HEK293T (cell line): ENCODE results near the gene SYT9.

Source experiments
- CTCF ChIA-PET: fragments of 350-600 bp; formaldehyde crosslinking; extraction: SDS; loops from one replicate; lab custom pipeline; 2021; ENCODE audit warnings: antibody characterized with exemption, inconsistent platforms; lab: Yijun Ruan, JAX
- POLR2A ChIA-PET: fragments of 350-600 bp; formaldehyde crosslinking; extraction: SDS; loops from one replicate; lab custom pipeline; 2020; ENCODE audit warnings: antibody characterized with exemption, inconsistent platforms; lab: Yijun Ruan, JAX
- DNase-seq: peaks from one replicate; pipeline ENCODE4 v3.0.0; 2012; ENCODE audit warnings: mixed read lengths; ENCODE audit errors: extremely low spot score
- ARNT ChIP-seq: fragments of 450-650 bp; IDR thresholded peaks from 2 replicates; pipeline ENCODE4 v1.6.1; 2017; ENCODE audit warnings: mild to moderate bottlenecking
- BHLHE40 ChIP-seq: fragments of 450-650 bp; IDR thresholded peaks from 2 replicates; pipeline ENCODE4 v1.6.1; 2016; ENCODE audit warnings: mild to moderate bottlenecking, moderate library complexity, borderline replicate concordance
- CTBP1 ChIP-seq: fragments of 450-650 bp; IDR thresholded peaks from 2 replicates; pipeline ENCODE4 v1.6.1; 2016; ENCODE audit warnings: borderline replicate concordance
- ELF4 ChIP-seq: fragments of 450-650 bp; IDR thresholded peaks from 2 replicates; pipeline ENCODE4 v1.6.1; 2017; ENCODE audit warnings: antibody characterized with exemption
- FOXA1 ChIP-seq: fragments of 450-650 bp; IDR thresholded peaks from 2 replicates; pipeline ENCODE4 v1.6.1; 2016; ENCODE audit warnings: mild to moderate bottlenecking
- FOXK2 ChIP-seq: fragments of 450-650 bp; IDR thresholded peaks from 2 replicates; pipeline ENCODE4 v1.6.1; 2016; ENCODE audit warnings: mild to moderate bottlenecking
- FOXM1 ChIP-seq: fragments of 450-650 bp; IDR thresholded peaks from 2 replicates; pipeline ENCODE4 v1.6.1; 2017; ENCODE audit warnings: mild to moderate bottlenecking, borderline replicate concordance
- HDGF ChIP-seq: fragments of 450-650 bp; IDR thresholded peaks from 2 replicates; pipeline ENCODE4 v1.6.1; 2017; ENCODE audit warnings: antibody characterized with exemption, borderline replicate concordance
- L3MBTL2 ChIP-seq: fragments of 450-650 bp; conservative IDR thresholded peaks from 2 replicates; pipeline ENCODE4 v1.6.1; 2016; ENCODE audit warnings: mild to moderate bottlenecking
- LEF1 ChIP-seq: fragments of 450-650 bp; IDR thresholded peaks from 2 replicates; pipeline ENCODE4 v1.6.1; 2017; ENCODE audit warnings: mild to moderate bottlenecking, borderline replicate concordance
- NFRKB ChIP-seq: fragments of 450-650 bp; IDR thresholded peaks from 2 replicates; pipeline ENCODE4 v1.6.1; 2016; ENCODE audit warnings: mild to moderate bottlenecking, moderate library complexity
- PKNOX1 ChIP-seq: fragments of 450-650 bp; IDR thresholded peaks from 2 replicates; pipeline ENCODE4 v1.6.1; 2016
- SP1 ChIP-seq: fragments of 450-650 bp; IDR thresholded peaks from 2 replicates; pipeline ENCODE4 v1.6.1; 2017
- SUZ12 ChIP-seq: fragments of 450-650 bp; IDR thresholded peaks from 2 replicates; pipeline ENCODE4 v1.6.1; 2016; ENCODE audit warnings: mild to moderate bottlenecking
- TARDBP ChIP-seq: fragments of 450-650 bp; IDR thresholded peaks from 2 replicates; pipeline ENCODE4 v1.6.1; 2016
- ZNF384 ChIP-seq: fragments of 450-650 bp; IDR thresholded peaks from 2 replicates; pipeline ENCODE4 v1.6.1; 2016

Gene SYT9

GRCh38 chr11:7341551-7341950, 89.8 kb downstream of the SYT9 start:
- no peak for DNase-seq
- TF ChIP-seq SUZ12 (no peak), NFRKB (no peak), LEF1 (no peak), PKNOX1 (no peak), TARDBP (no peak), CTBP1 (no peak), BHLHE40 (no peak), FOXK2 (no peak), ZNF384 (no peak), SP1 (no peak), FOXM1 (no peak), ELF4 (no peak), HDGF (no peak), ARNT (no peak), L3MBTL2 (no peak), FOXA1 (no peak)
- POLR2A ChIA-PET, result no interaction called here
- CTCF ChIA-PET, result no interaction called here

- no peak for TF ChIP-seq SUZ12
- TF ChIP-seq ARNT, result no peak
- no peak for TF ChIP-seq CTBP1
- no peak for TF ChIP-seq SP1
- no peak for TF ChIP-seq FOXM1
- TF ChIP-seq ELF4, result no peak
- TF ChIP-seq FOXA1, result no peak
- no peak for TF ChIP-seq PKNOX1
- no peak for TF ChIP-seq L3MBTL2
- TF ChIP-seq NFRKB, result no peak
- TF ChIP-seq FOXK2, result no peak
- TF ChIP-seq LEF1, result no peak
- no peak for TF ChIP-seq HDGF
- ChIA-PET POLR2A (no interaction called here), CTCF (interaction anchor here (0.5 kb wide), 1 partner anchor 347 kb away, joined by 3 read pairs; no protein-coding TSS in a partner anchor)
- DNase-seq, result no peak
Observed at GRCh38 chr11:7347611-7348431, 96.1 kb downstream of the SYT9 start.

GRCh38 chr11:7348432-7349304, 97.0 kb downstream of the SYT9 start:
- peak; percentile 17 for DNase-seq
- CTCF ChIA-PET, result no interaction called here
- POLR2A ChIA-PET, result no interaction called here
- TF ChIP-seq ZNF384, result 0 out of 2 replicates have a peak, but pooled peaks have one; percentile 33
- TF ChIP-seq SUZ12, result no peak

- POLR2A ChIA-PET, result no interaction called here
- DNase-seq, result no peak
- CTCF ChIA-PET, result interaction anchor here (1.5 kb wide), 1 partner anchor 91 kb away, joined by 3 read pairs; no protein-coding TSS in a partner anchor
- TF ChIP-seq ELF4 (no peak), FOXA1 (no peak), FOXM1 (no peak), HDGF (no peak), NFRKB (no peak)
Observed at GRCh38 chr11:7351228-7351627, 99.5 kb downstream of the SYT9 start.

- ChIA-PET CTCF (interaction anchor here (0.5 to 1.4 kb wide), 5 partner anchors 24 to 89 kb away, joined by 3 to 6 read pairs (median 3); no protein-coding TSS in a partner anchor), POLR2A (no interaction called here)
Observed at GRCh38 chr11:7353100-7353499, 101.4 kb downstream of the SYT9 start.

GRCh38 chr11:7364660-7365059, 113.0 kb downstream of the SYT9 start:
- TF ChIP-seq BHLHE40, result no peak
- no peak for TF ChIP-seq NFRKB
- no peak for TF ChIP-seq ELF4
- no peak for TF ChIP-seq L3MBTL2
- TF ChIP-seq ZNF384, result no peak
- no peak for TF ChIP-seq SUZ12
- no peak for TF ChIP-seq HDGF
- TF ChIP-seq SP1, result no peak
- no peak for TF ChIP-seq FOXA1
- TF ChIP-seq FOXM1, result no peak
- TF ChIP-seq LEF1, result no peak
- TF ChIP-seq PKNOX1, result no peak
- no peak for TF ChIP-seq FOXK2
- TF ChIP-seq TARDBP, result no peak
- no peak for TF ChIP-seq CTBP1
- TF ChIP-seq ARNT, result no peak
- ChIA-PET CTCF (no interaction called here), POLR2A (no interaction called here)
- no peak for DNase-seq

More at GRCh38 chr11:7353100-7353499, 101.4 kb downstream of the SYT9 start:
- DNase-seq, result peak; percentile 43
- no peak for TF ChIP-seq LEF1
